Spleen (tissue), 10 donors: ENCODE results near the gene OR6C76. TPM values are rescaled to one million over a fixed set of nuclear protein-coding genes. Genes with fewer than 3 reads are reported as not detected.

Experiments
- polyA plus RNA-seq, 3 donors: library from polyadenylated mRNA; stranded (reverse); fragments of 200-250 nt; gene quantifications; one replicate each; pipeline ENCODE4 v1.2.1, GENCODE V29; 2013
- total RNA-seq, 7 donors: library from RNA; depleted of rRNA in 3 of 7; stranded (reverse); fragments of >200 nt in 3 of 7; fragmentation: NEBNext Ultra II Directional in 4 of 7; extraction: Animal tissue kit (Norgen Biotek cat#: 25700) in 4 of 7; gene quantifications; one replicate each; pipeline versions ENCODE4 v1.1.0 to v1.2.1, GENCODE V29; 2016 to 2021
- donor health status: healthy with polysubstance abuse.
- donor health status: DM: no; HTN: no; CAD: no; lungs with moderate emphysema.
- donor health status: DM: no; HTN: no; CAD: no.
- donor health status: Bipolar disorder and iron deficiency.
- donor health status: healthy.
- donor health status: DM: no; HTN: no; CAD: no.
- donor health status: DM: yes; HTN: yes; CAD: no.

OR6C76 gene
- total and polyA plus RNA-seq, 10 donors = not detected

Other genes starting within 250 kb of the OR6C76 start
- gene OR10A7, start 205.2 kb upstream of the OR6C76 start, total RNA-seq = not detected
- not detected for gene OR10A7, start 205.2 kb upstream of the OR6C76 start, polyA plus RNA-seq
- gene OR6C74, start 181.6 kb upstream of the OR6C76 start, total RNA-seq = not detected
- not detected for gene OR6C74, start 181.6 kb upstream of the OR6C76 start, polyA plus RNA-seq
- gene OR6C6, start 129.7 kb upstream of the OR6C76 start, total RNA-seq = not detected
- gene OR6C6, start 129.7 kb upstream of the OR6C76 start, polyA plus RNA-seq = not detected
- not detected for gene OR6C1, start 111.9 kb upstream of the OR6C76 start, total RNA-seq
- not detected for gene OR6C1, start 111.9 kb upstream of the OR6C76 start, polyA plus RNA-seq
- not detected for gene OR6C3, start 95.5 kb upstream of the OR6C76 start, total RNA-seq
- not detected for gene OR6C3, start 95.5 kb upstream of the OR6C76 start, polyA plus RNA-seq
- not detected for gene OR6C75, start 63.3 kb upstream of the OR6C76 start, total RNA-seq
- gene OR6C75, start 63.3 kb upstream of the OR6C76 start, polyA plus RNA-seq = not detected
- not detected for gene OR6C65, start 25.7 kb upstream of the OR6C76 start, total RNA-seq
- gene OR6C65, start 25.7 kb upstream of the OR6C76 start, polyA plus RNA-seq = not detected
- not detected for gene OR6C2, start 17.8 kb downstream of the OR6C76 start, total RNA-seq
- not detected for gene OR6C2, start 17.8 kb downstream of the OR6C76 start, polyA plus RNA-seq
- not detected for gene OR6C70, start 43.9 kb downstream of the OR6C76 start, total RNA-seq
- gene OR6C70, start 43.9 kb downstream of the OR6C76 start, polyA plus RNA-seq = not detected
- not detected for gene OR6C68, start 66.1 kb downstream of the OR6C76 start, total RNA-seq
- not detected for gene OR6C68, start 66.1 kb downstream of the OR6C76 start, polyA plus RNA-seq
- gene OR6C4, start 123.3 kb downstream of the OR6C76 start, total RNA-seq = not detected
- not detected for gene OR6C4, start 123.3 kb downstream of the OR6C76 start, polyA plus RNA-seq
- gene OR2AP1, start 146.2 kb downstream of the OR6C76 start, total RNA-seq = not detected
- gene OR2AP1, start 146.2 kb downstream of the OR6C76 start, polyA plus RNA-seq = not detected
- not detected for gene OR10P1, start 210.6 kb downstream of the OR6C76 start, total RNA-seq
- not detected for gene OR10P1, start 210.6 kb downstream of the OR6C76 start, polyA plus RNA-seq